ENCODE measurements around the gene PRPF19.

The PRPF19 gene

GRCh38 chr11:60876168-60876485 lies 30.3 kb downstream of the PRPF19 start:
- FAIRE-seq (no peak), DNase-seq (ENCODE audit: insufficient read length, low spot score) (no peak)

- no peak for FAIRE-seq
- no peak for DNase-seq (ENCODE audit: insufficient read length, low spot score)
Observed at GRCh38 chr11:60875366-60876167, 30.8 kb downstream of the PRPF19 start.

GRCh38 chr11:60874421-60875365 lies 31.7 kb downstream of the PRPF19 start:
- FAIRE-seq (no peak), DNase-seq (ENCODE audit: insufficient read length, low spot score) (no peak)

GRCh38 chr11:60873533-60873932 lies 32.9 kb downstream of the PRPF19 start:
- DNase-seq (ENCODE audit: insufficient read length, low spot score), result no peak
- FAIRE-seq, result no peak

- DNase-seq (ENCODE audit: insufficient read length, low spot score) (no peak), FAIRE-seq (no peak)
Observed at GRCh38 chr11:60872961-60873524, 33.3 kb downstream of the PRPF19 start.

- DNase-seq (ENCODE audit: insufficient read length, low spot score), result no peak
Observed at GRCh38 chr11:60872124-60872960, 34.0 kb downstream of the PRPF19 start.

GRCh38 chr11:60871378-60872061 lies 34.9 kb downstream of the PRPF19 start:
- no peak for FAIRE-seq
- DNase-seq (ENCODE audit: insufficient read length, low spot score), result no peak

More at GRCh38 chr11:60872124-60872960, 34.0 kb downstream of the PRPF19 start:
- FAIRE-seq, result no peak

- DNase-seq (ENCODE audit: insufficient read length, low spot score), result no peak
- FAIRE-seq, result no peak
Observed at GRCh38 chr11:60870733-60871377, 35.5 kb downstream of the PRPF19 start.

GRCh38 chr11:60870276-60870675 lies 36.1 kb downstream of the PRPF19 start:
- no peak for FAIRE-seq
- no peak for DNase-seq (ENCODE audit: insufficient read length, low spot score)

- no peak for DNase-seq (ENCODE audit: insufficient read length, low spot score)
- no peak for FAIRE-seq
Observed at GRCh38 chr11:60869451-60869825, 36.9 kb downstream of the PRPF19 start.

GRCh38 chr11:60868682-60869450 lies 37.5 kb downstream of the PRPF19 start:
- DNase-seq (ENCODE audit: insufficient read length, low spot score), result no peak
- no peak for FAIRE-seq

- FAIRE-seq, result no peak
- no peak for DNase-seq (ENCODE audit: insufficient read length, low spot score)
Observed at GRCh38 chr11:60867871-60868681, 38.3 kb downstream of the PRPF19 start.

GRCh38 chr11:60866911-60867870 lies 39.2 kb downstream of the PRPF19 start, which contains the start of gene ZP1:
Gene ZP1, plus strand, starts transcription at chr11:60867542. Its CDS starts 20 bp downstream, at chr11:60867562.
- DNase-seq (ENCODE audit: insufficient read length, low spot score) (no peak), FAIRE-seq (no peak)

- no peak for FAIRE-seq
- no peak for DNase-seq (ENCODE audit: insufficient read length, low spot score)
Observed at GRCh38 chr11:60864856-60865513, 41.4 kb downstream of the PRPF19 start.

- FAIRE-seq (no peak), DNase-seq (ENCODE audit: insufficient read length, low spot score) (no peak)
Observed at GRCh38 chr11:60863550-60864521, 42.5 kb downstream of the PRPF19 start.
